Gastrocnemius medialis (tissue), 4 donors: ENCODE measurements around the gene PGAP1.

Source experiments
- CTCF ChIP-seq, 5 experiments: fragments of 450-650 bp in 3 of 5; fragments of 200-600 bp in 2 of 5; sonication (generic) in 2 of 5; IDR thresholded peaks in 4 of 5; conservative IDR thresholded peaks in 1 of 5; 1 replicate in 4 of 5; 2 replicates in 1 of 5; pipeline ENCODE4 v1.5.1; 2016 to 2019; ENCODE audit warnings: antibody characterized with exemption in 5 of 5, mild to moderate bottlenecking in 3 of 5, moderate library complexity in 3 of 5
- POLR2A ChIP-seq, 2 donors: fragments of 450-650 bp; IDR thresholded peaks; one replicate each; pipeline ENCODE4 v1.6.1; 2017; ENCODE audit warnings: antibody characterized with exemption in 2 of 2, mild to moderate bottlenecking in 2 of 2, moderate library complexity in 2 of 2

GRCh38 chr2:196939371-196939770 is 12.9 kb upstream of the PGAP1 start:
- TF ChIP-seq CTCF (IDR thresholded peaks at IDR 0.05 in 4 of 5, conservative IDR thresholded peaks at IDR 0.05 in 1 of 5) (no peak), POLR2A (IDR thresholded peaks at IDR 0.05) (no peak)
